GM21825 (cell line): ENCODE results near the gene GPHN.
A peak's percentile ranks its signal among the peaks of the same experiment; 100 is the strongest.
"Not testable (repeated sequence)": the region's sequence is repeated elsewhere in the genome, so short reads cannot be mapped to it uniquely, and the experiment has no call there.

Source experiments
- ATAC-seq: cut with Tn5 transposase; IDR thresholded peaks from one replicate; pipeline ENCODE4 v1.9.1; 2021; ENCODE audit warnings: mild to moderate bottlenecking, moderate library complexity; ENCODE audit not compliant: unreplicated experiment

GPHN gene

DNA sequence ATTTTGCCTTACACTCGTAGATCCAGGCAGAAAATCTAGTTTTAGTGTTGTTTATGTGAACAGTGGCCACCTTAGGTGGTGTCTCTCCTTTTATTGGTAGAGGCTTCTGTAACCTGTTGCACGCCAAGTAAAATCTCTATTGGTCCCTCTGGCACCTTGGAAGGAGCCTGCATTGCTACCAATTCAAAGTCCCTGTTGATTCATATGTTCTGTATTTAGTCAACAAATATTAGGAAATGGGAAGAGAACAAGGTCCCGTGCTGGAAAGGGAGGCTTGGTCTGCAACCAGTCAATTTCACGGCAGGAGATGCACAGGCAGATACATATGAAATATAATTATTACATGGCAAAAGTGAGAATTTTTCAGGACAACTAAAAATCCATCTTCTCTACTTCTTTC is 6.4 kb upstream of the GPHN start:
- ATAC-seq: no peak

DNA sequence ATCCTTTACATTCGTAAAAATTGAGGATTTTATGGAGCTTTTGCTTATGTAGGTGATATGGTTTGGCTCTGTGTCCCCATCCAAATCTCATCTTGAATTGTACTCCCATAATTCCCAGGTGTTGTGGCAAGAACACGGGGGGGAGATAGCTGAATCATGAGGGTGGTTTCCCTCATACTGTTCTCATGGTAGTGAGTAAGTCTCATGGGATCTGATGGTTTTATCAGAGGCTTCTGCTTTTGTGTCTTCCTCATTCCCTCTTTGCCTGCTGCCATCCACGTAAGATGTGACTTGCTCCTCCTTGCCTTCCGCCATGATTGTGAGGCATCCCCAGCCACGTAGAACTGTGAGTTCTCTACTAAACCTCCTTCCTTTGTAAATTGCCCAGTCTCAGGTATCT is 5.1 kb upstream of the GPHN start:
- not testable (repeated sequence) for ATAC-seq

DNA sequence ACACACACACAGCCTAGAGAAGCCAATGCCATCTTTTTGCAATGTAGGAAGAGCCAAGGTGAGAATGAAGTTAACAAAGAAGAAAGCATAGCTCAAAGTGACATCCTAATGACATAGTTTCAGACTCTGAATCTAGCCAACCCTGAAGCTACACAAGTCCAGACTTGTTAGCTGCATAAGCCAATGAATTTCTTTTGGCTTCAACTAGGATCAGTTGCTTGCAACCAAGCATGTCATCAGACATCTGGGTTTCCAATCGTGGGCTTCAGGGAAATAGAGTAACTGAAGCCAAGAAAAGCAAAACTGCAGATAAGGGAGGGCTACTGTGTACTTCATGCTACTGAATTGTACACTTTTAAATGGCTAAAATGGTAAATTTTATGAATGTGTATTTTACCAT is 4.4 kb upstream of the GPHN start:
- no peak for ATAC-seq

DNA sequence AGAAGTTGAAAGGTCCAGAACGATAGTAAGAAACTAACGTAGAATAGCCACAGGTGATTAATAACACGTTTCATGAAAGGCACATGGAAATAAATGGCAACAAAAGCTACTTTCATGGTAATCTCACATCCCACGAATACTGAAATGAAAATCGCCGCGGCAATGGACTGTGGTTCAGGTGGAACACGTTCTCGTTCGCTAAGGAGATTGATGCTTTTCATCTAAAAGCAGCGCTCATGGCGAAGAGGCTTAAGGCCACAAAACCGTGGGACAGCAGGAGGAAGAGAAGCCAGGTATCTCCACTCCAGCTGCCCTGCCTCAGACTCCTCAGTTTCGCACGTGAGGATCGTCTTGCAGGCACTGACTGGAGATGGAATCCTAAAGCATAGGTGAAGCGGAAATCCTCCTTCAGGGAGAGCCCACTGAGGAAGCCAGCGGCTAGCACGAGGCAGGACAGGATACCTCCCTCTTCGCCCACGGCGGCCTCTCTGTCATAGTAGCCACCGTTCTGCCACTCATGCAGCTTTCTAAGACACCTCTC is 696 bp upstream of the GPHN start:
- ATAC-seq: peak; percentile 11

DNA sequence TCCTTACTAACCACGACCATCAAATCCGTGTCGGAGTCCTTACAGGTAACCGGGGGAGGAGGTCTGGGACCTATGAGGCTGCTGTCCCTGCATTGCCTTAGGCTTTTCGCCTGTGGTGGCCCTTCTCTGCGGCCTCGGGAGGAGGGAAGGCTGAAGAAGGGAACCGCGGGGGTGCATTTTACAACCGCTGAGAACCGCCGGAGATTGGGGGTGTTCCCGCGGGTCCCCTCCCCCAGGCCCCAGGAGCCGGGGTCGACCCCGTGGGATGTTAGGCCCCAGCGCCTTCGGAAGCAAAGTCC is 549 bp downstream of the GPHN start:
- ATAC-seq: no peak

DNA sequence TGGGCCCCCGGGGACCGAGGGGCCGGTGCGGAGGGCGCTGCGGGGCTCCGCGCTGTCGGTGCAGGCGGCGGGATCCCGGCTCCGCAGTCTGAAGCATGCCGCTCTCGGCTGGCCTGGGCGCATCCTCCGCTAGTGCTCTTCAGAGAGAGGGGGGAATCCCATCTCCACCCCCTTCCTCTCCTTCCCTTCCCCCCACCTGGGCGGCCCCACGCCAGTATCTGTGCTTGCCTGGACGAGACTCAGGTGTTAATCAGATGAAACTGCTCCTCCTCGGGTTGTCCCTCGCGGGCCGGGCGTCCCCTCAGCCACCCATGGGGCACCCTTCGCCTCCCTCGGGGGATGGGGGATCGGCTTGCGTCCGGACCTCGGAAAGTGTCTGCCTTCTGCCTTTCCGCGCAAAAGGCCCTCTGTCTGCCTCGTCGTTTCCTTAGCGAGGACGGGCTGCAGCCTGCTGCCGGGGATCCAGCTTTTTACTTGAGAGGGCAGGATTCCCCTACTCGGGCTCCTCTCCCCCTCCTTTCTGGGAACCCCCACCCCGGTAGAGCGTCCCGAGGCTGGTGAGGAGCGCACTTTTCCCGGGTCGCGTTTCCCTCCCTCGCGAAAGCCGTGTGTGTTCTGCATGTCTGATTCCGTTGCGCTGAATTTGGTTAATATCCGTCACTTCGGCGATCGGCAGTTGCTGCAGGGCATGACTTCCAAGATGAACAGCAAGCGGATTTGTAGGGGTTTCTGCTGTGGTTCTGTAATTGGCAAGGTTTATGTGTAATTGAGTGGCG is 1.1 kb downstream of the GPHN start:
- peak; percentile 33 for ATAC-seq

DNA sequence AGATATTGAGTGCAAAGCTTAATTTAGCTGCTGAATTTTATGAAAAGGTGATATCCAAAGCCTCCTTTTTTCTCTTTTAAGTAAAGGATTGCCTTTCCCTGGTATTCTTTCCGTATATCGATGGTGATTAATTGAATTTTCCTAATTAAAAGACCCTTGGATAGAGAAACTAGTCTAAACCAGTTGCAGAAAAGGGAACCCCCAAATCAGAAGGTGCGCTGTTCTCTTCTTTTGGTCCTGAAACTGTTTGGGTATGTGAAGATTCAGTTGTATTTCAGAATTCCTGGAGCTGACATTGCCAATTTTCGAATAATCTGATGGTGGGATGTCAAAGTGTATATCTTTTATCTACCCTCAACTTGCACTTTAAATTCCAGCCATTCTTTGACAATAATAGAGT is 1.9 kb downstream of the GPHN start:
- ATAC-seq: no peak

DNA sequence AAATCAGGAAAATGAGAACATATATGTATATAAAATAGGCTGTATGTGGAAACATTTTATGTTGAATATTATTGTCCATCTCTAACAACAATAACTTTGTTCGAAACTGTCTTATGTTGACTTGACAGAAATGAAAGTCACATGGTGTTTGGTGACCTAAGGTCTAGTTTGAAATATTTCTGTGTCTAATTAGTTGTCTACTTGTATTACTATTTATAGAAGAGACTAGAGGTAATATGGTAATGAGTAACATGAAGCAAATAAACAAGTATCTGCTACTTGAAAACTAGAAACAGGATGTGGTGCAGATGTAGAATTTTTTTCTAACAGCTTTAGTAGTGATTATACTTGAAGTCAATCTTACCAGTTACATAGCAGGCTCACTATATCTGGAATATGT is 3.9 kb downstream of the GPHN start:
- ATAC-seq: no peak

DNA sequence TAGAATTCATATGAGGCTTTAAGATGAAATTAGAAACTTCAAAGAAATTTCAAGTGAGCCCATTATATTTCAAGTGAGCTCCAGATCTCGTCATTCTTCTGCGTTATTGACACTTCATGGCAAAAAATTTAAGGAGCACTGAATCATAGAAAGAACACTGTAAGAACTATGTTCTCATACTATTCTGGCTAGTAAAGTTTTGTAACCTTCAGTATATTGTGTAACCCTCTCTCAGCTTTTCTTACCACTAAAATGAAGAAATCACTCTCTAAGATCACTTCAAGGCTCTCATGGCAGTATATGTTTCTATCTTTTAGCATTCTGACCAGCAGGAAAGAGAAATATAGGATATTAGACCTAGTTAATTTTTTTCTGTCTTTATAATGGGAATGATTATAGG is 6.3 kb downstream of the GPHN start:
- no peak for ATAC-seq

DNA sequence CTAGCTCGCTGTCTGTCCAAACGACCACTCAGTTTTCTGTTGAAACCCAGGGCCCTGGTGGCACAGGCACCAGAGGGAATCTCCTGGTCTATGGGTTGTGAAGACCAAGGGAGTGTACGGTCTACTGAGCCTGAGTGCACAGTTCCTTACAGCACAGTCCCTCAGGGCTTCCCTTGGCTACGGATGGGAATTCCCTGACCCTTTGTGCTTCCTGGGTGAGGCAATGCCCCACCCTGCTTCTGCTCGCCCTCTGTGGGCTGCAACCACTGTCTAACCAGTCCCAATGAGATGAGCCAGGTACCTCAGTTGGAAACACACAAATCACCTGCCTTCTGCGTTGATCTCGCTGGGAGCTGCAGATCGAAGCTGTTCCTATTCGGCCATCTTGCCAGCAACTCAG is 22.6 kb downstream of the GPHN start:
- ATAC-seq: no peak

DNA sequence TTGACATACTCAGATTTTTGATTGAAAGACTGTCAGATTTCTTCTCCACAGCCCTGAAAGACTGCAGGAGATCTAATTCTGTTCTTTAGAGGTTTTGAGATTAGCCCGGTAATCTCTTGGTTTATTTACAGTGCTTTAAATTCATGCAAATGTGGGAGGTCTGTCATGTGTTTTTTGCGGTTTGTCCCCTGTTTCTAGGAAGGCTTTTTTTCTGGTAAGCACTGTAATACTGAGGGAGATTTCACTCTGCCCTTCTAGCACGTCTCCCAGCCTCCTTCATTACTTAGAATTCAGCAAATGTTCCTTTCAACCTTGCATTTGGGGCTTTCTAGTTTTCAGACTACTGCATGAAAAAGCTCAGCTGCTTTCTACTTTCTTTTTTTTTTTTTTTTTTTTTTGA is 31.1 kb downstream of the GPHN start:
- ATAC-seq: no peak

DNA sequence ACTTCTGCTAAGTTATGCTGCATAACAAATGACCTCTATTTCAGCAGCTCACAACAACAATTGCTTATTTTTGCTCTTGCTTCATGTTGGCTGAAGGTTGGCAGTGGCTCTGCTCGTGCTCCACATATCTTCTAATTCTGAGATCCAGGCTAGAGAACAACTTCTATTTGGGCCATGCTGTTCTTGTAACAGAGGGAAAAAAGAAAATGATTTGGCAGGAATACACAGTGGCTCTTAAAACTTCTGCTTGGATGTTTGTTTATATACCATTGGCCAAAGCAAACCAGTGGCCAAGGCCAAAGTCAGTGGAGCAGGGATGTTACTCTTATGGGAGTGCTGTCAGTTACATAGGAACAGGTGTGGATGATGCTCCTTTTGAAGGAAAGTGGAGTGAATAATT is 32.1 kb downstream of the GPHN start:
- ATAC-seq: no peak

DNA sequence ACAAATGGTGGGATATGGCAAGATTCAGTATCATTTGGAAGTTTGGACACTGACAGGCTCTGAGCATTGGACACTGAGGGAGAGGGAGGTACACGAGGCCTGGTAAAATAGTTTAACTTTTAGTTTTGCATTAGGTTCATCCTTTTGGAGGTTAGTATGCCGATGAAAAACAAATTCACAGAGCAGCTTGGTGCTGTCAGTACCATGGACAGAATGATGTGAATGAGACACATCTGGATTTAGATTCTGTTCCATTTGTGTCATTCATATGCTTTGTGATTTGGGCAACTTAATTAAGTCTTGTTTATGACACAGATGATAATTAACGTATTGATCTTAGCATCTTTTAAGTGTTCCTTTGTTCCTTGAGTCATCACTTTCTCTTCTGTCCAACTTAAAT is 33.7 kb downstream of the GPHN start:
- no peak for ATAC-seq

DNA sequence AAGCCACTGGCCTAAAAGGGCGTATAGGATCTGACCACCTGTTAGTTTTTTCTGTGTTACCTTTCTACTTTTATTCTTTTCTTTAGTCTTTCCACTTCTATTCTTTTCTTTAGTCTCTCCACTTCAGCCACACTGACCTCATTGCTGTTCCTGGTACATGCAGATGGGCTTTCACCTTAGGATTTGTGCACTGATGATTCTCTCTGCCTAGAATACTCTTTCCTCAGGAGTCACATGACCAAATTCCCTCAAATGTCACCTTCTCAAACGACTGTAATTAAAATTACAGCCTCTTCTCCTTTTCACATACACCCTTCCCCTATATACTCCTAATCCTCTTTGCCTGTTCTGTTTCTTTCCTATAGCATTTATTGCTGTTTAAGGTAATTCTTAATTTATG is 36.0 kb downstream of the GPHN start:
- no peak for ATAC-seq

DNA sequence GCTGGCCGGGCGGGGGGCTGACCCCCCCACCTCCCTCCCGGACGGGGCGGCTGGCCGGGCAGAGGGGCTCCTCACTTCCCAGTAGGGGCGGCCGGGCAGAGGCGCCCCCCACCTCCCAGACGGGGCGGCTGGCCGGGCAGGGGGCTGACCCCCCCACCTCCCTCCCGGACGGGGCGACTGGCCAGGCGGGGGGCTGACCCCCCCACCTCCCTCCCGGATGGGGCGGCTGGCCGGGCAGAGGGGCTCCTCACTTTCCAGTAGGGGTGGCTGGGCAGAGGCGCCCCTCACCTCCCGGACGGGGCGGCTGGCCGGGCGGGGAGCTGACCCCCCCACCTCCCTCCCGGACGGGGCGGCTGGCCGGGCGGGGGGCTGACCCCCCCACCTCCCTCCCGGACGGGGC is 37.2 kb downstream of the GPHN start:
- ATAC-seq: not testable (repeated sequence)

DNA sequence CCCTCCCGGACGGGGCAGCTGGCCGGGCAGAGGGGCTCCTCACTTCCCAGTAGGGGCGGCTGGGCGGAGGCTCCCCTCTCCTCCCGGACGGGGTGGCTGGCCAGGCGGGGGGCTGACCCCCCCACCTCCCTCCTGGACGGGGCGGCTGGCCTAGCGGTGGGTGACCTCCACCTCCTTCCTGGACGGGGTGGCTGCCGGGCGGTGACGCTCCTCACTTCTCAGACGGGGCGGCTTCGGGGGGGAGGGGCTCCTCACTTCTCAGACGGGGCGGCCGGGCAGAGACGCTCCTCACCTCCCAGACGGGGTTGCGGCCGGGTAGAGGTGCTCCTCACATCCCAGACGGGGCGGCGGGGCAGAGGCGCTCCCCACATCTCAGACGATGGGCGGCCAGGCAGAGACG is 37.8 kb downstream of the GPHN start:
- ATAC-seq: not testable (repeated sequence)

DNA sequence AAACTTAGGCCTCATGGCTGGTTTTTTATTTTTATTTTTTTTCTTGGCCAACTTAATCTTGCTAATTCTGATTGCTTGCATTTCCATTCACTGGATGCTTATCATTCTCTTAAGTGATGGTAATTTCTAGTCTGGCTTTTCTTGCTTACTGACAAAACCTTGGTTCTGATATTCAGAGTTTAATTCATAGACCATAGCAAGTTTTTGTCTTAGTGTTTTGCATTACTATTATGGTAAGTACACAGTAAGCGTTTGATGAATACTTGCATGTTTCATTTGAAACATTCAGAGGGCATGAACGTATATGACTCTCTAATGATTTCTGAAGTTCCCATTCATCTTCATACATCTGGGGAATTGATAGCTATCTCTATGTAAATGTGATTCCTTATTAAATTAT is 55.8 kb downstream of the GPHN start:
- no peak for ATAC-seq

DNA sequence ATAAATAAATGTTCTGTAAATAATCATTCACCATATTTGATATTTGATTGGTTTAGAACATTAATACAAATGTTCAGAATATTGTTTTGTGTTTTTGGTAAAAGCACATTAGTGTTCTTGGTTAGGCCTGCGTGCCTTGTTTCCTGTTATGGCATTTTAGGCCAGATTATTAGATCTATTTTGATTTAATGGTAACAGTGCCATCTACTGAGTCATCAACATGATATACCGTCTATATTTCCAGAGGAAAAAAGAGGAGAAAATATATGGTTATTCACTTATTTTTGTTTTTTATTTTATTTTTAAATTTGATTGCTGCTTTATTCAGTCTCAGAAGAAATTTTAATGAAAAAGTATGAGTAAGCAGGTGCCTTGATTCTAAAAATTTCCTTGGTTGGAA is 60.3 kb downstream of the GPHN start:
- no peak for ATAC-seq

DNA sequence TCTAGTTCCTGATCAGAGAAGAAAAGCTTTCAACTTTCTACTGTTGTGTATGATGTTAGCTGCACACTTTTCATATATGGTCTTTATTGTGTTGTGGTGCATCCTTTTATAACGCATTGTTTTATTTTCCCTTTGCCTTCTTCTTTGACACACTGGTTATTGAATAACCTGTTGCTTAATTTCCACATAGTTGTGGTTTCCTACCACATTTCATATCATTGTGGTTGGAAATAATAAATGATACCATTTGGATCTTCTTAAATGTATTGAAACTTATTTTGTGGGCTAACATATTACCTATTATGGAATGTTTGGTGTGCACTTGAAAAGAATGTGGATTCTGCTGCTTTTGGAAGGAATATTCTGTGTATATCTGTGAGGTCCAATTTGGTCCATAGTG is 64.9 kb downstream of the GPHN start:
- ATAC-seq: no peak

DNA sequence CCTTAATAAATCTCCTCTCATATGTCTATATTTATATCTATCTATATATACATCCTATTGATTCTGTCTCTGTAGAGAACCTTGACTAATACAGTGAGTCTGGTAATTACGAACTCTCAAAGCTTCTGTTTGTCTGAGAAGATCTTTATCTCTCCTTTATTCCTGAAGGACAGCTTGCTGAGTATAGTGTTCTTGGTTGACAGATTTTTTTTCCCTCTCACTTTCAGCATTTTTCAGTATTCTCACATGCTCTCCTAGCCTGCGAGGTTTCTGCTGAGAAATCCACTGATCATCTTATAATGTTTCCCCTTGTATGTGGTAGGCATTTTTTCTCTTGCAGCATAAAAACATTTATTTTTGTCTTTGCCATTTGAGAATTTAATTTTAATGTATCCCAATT is 67.1 kb downstream of the GPHN start:
- ATAC-seq: no peak

DNA sequence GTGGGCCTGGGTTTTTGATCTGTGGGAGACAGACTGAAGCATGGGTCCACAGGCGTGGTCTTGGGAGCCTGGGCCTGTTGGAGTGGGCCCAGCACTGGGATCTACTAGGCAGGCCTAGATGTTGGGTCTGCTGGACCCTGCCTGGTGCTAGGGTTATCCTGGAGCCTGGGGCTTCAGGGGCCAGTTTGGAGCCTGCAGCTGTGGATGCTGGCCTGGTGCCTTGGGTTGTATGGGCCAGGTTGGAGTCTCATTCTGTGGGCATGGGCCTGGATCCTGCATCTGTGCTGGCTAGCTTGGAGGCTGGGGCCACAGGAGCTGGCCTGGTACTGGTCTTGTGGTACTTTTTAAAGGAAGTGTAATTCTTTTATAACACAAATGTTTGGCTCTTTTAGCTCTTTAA is 68.0 kb downstream of the GPHN start:
- ATAC-seq: no peak

DNA sequence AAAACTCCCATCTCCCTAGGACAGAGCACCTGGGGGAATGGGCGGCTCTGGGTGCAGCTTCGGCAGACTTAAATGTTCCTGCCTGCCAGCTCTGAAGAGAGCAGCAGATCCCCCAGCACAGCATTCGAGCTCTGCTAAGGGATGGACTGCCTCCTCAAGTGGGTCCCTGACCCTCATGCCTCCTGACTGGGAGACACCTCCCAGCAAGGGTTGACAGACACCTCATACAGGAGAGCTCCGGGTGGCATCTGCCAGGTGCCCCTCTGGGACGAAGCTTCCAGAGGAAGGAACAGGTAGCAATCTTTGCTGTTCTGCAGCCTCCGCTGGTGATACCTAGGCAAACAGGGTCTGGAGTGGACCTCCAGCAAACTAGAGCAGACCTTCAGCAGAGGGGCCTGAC is 79.8 kb downstream of the GPHN start:
- not testable (repeated sequence) for ATAC-seq

DNA sequence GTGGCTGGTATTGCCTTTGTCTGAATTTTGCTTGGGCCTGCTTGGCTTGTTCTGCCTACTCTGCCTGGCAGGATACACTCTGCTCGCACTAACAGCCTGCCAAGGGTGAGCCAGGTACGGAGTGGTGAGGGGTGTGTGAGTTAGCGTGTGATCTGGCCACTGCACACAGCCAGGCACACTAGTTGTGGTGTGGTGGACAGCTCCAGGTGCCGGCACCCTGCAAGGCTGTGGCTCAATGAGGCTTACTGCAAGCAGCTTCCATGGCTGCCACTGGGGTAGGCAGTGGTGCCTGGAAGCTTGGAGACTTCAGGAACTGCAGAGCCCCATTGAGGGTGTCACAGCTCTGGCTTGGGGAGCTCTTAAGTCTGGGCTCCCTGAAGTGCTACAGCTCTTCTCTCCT is 87.4 kb downstream of the GPHN start:
- ATAC-seq: no peak
